GM12892 (cell line): ENCODE measurements around the gene SRSF8.

Experiments
- POLR2A ChIP-seq: IDR thresholded peaks from 2 replicates; pipeline ENCODE4 v1.6.1; 2011; ENCODE audit warnings: low read depth, low read length, control low read depth
- POLR2AphosphoS5 ChIP-seq: IDR thresholded peaks from 2 replicates; pipeline ENCODE4 v1.6.1; 2011; ENCODE audit warnings: low read depth, low read length, control low read depth

DNA sequence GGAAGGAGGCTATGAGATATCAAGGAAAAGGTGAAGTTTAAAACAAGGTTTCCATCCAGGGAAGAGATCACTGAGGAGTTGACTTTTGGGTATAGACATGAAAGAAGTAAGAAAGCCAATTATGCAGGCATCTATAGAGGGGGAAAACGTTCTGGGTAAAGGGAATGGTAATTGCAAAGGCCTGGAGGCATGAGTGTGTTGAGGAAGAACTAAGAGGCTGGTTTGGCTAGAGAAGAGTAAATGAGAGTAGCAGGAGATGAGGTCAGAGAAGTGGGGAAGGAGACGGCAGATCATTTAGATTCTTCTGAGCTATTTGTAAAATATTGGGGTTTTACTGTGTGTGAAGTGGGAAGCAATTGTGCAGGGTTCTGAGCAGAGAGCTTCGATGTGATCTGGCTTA, 30.5 kb downstream of the SRSF8 start:
- no peak for TF ChIP-seq POLR2A
- TF ChIP-seq POLR2AphosphoS5: no peak
